EH (cell line): ENCODE results near the gene BNC2.
"Not testable (repeated sequence)": the region's sequence is repeated elsewhere in the genome, so short reads cannot be mapped to it uniquely, and the experiment has no call there.

Source experiments
- DNase-seq: peaks from one replicate; pipeline ENCODE4 v3.0.0-alpha.2; 2015; ENCODE audit warnings: low read depth

The BNC2 gene

GRCh38 chr9:16449076-16449730 is 421.3 kb downstream of the BNC2 start:
- no peak for DNase-seq

- DNase-seq = no peak
Observed at GRCh38 chr9:16447946-16448345, 422.5 kb downstream of the BNC2 start.

DNA sequence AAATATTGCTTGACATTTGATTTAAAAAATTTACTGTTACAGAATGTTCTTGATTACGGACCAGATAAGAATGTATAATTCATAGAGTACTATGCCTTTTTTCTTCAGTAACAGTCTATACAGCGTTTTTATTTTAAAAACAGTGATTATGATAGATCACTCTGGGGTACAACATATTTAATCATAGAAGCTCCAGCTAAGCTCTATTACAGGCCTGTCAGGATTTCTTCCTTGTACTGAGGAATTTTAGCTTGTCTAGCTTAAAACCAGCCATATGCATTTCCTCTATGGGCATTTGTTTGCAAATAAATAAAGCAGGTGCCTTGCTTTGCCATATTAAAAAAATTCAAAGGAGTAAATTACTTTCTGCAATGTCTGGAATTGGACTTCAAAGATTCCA is 423.8 kb downstream of the BNC2 start:
- no peak for DNase-seq

DNA sequence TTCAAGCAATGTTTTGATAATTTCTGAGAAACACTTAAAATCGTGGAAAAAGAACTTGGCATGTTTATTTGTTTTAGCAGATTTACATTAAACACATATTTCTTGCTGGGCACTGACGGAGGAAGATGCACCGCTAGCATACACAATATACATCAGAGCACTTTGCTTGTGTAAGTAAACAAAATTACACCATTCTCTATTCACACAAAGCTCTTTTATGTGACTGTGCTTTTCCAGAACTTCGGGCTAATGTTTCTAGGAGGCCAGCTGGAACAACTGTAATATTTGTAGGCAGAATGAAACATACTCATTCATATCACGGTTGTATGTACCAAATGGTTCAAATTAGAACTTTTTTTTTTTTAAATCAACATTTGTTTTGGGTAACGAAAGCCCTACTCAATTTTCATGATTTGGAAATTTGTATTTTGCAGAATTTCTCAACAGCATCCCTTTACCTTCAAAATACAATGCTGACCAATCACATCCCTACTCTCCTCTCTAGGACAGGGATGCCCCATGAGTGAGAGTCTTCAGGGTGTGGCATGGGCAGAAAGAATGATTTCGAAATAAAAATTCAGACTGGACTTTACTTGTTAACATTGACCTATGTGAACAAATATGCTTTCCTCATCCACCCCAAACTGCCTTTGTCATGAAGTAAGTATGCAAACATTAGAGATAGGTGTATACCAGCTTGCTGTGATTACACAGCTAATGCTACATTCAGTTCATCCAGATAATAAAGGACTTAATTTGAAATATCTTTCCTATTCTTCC is 425.1 kb downstream of the BNC2 start:
- peak; percentile 34 for DNase-seq

- peak; percentile 50 for DNase-seq
Observed at GRCh38 chr9:16442622-16443021, 427.8 kb downstream of the BNC2 start.

DNA sequence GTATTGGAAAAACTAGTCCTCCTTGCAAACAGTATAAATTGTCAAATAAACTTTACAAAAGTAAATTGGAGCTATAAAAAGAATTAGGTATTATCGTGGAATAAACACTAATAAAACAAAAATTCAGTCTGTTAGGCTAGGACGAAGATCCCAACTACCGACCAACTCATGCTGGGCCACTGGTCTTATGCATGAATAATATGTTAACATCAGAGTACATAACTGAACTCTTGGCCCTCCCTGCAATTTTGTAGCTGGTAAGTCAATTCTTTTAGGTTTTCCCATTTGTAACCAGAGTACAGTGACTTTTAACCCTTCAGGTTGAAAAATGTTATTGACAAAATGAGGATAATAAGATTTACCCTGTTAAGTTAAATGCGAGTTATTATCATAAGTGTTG is 428.7 kb downstream of the BNC2 start:
- no peak for DNase-seq

- DNase-seq = not testable (repeated sequence)
Observed at GRCh38 chr9:16438831-16439230, 431.6 kb downstream of the BNC2 start.

- no peak for DNase-seq
Observed at GRCh38 chr9:16436545-16436944, 433.9 kb downstream of the BNC2 start.

- DNase-seq = peak; percentile 79
Observed at GRCh38 chr9:16434526-16434925, 435.9 kb downstream of the BNC2 start.

GRCh38 chr9:16433494-16433893 is 437.0 kb downstream of the BNC2 start:
- DNase-seq = no peak

DNA sequence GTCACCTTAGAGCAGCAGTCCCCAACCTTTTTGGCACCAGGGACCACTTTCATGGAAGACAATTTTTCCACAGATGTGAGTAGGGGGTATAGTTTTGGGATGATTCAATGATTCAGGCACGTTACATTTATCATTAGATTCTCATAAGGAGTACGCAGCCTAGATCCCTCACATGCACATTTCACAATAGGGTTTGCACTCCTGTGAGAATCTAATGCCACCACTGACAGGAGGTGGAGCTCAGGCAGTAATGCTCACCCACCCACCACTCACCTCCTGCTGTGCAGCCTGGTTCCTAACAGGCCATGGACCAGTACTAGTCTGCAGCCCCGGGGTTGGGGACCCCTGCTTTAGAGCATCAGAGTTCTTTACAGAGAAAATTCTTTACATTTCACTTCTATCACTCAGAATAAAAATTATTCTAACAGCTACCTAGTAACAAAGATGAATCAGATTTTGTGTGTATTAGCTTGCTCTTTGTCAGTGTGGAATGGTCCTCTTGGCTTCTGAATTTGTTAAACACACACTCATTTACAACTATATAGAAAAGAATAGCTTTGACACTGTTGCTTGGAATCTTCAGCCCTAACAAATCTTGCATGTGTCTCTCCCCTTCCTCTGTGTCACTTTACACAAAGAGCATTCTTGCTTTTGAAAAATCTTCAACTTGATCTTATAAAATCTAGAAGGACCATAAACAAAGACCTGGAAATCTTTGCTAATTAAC is 438.6 kb downstream of the BNC2 start:
- no peak for DNase-seq

DNA sequence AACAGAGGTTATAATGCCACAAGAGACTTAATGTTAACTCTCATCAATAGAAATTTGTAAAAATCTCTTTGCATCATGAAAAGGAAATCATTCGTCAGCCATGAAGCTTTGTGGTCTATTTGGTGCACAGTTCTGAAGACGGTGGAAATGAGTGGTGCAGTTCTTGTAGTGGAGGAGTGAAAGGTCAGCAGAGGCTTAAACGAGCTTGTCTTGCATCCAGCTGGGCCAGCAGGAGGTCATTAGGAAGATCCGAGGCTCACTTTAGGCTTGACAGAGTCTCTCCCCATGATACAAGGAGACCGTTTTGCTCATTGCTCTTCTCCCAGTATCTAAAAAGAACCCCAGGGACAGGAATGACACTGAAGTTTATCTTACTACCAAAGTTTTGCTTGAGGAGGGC is 440.8 kb downstream of the BNC2 start:
- DNase-seq = no peak

DNA sequence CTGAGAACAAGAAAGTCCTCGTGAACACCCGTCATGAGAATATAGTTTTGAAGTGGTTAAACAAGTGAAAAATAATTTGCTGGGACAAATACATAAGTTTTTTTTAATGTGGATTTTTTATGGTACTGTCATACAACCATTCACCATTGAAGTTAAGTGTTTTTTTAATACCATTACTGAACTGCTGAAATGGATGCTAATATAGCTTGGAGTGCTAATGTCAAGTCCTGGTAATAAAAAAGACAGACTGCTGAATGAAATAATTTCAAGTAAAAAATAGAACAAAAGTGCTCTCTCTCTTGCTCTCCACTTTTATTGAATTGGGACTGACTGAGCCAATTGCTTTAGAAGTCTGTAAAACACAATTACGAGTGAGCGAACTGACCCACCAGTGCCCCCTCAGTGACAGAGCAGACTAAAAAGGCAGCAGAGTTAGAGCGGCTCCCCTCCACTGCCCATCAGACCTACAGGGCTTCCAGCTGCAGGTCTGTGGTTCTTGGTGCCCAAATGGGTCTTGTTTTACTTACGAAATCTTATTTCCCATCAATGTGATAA is 442.5 kb downstream of the BNC2 start:
- no peak for DNase-seq

- no peak for DNase-seq
Observed at GRCh38 chr9:16426716-16427115, 443.8 kb downstream of the BNC2 start.

DNA sequence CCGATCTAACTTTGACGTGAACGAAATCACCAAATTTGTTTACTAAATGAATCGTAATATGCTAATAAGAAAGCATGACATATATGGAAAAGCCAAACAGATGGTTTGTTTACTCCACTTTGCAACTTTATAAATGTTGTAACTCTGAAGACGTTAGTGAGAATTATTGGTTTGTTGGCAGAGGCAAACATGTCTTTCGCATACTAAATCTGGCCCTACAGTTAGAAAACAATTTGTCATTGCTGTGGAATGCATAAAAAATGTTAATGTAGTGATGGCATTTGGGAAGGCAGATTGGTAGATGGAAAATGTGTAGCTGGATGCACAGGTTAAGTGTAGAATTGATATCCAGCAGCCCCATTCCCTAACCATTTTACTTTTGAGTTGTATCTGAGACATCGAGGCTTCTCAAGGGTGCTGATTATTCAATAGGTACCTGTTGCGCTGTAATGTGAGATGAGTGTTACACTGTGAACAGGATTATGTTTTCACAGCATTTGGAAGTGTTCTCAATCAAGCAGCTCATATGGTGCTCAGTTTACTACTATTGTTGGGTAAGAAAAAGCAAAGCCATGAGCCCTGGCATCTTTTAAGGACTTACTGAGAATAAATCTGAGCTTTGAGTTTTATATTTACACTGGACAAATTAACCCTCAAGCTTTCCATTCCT is 444.8 kb downstream of the BNC2 start:
- peak; percentile 77 for DNase-seq

GRCh38 chr9:16422114-16422513 is 448.4 kb downstream of the BNC2 start:
- DNase-seq = no peak

DNA sequence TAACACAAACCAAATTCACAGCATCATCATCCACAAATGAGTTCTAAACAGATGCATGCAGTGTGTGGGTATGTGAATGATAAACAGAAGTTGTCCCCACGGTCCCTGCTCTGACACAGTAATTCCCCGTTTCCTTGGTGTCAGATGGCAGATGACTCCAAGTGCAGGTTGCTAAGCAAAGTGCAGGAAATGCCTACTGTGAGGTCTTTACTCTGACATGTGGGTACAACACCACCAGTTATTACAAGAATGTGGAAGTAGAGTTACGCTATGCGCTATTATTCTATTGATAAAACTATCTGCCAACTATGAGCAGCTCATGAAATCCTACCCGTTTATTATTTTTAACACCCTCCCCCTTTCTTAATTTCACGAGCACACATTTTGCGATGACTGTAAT is 448.9 kb downstream of the BNC2 start:
- peak; percentile 75 for DNase-seq

GRCh38 chr9:16419124-16419523 is 451.3 kb downstream of the BNC2 start:
- no peak for DNase-seq

GRCh38 chr9:16418721-16419120 is 451.7 kb downstream of the BNC2 start:
- no peak for DNase-seq

DNA sequence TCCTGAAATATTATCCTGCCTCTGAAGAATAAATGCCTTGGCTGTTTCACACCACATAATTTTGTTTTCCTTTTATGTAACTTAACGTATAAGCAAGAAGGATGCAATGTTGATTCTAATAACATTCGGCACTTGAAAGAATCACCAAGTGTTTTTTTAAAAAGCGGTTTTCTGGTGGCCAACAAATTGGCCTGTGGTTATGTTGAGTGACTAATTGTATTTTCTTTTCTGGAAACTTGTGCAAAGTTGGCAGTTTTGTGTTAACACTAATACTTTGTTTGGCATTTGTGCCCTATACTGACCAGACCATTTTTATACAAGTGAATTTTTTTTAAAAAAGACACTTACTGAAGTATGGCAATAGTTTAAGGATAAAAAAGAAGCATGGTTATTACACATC is 452.7 kb downstream of the BNC2 start:
- DNase-seq = peak; percentile 64

DNA sequence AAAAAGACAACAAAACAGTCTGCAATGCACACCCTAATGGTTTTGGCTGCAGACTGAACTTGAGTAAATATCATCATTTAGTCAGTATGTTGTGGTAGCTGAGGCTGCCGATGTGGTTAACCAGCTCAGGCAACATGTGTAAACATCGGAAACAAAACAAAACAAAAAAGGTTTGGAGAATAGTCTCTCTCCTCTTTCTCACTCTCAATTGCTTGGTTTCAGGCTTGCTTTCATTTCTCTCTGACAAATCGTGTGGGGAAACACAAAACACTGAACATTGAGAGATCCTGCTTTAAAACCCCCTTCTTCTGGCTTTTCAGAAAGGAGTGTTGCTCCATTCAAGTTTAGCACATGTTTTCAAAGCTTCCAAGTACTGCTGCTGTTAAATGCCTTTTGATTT is 453.3 kb downstream of the BNC2 start:
- DNase-seq = peak; percentile 86

DNA sequence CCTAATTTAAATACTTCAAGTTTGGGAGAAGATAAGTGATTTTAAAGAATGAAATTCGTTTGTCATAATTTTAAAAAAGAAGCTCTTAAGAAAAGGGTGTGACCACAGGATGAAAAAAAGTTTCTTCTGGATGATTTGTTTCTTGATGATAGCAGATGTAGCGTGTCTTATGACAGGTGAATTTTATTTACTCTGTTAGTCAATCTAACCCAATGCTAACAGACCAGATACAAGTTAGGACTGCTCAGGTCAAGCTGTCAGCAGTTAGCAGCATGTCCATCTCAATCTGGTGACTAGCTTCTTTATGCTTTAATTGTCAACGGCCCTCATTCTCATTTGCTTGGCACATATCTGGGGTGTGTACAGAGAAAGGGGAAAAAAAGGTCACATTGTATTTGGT is 456.0 kb downstream of the BNC2 start:
- peak; percentile 17 for DNase-seq
